MCF 10A (cell line): ENCODE measurements around the gene RIPK4. TPM values are rescaled to one million over a fixed set of nuclear protein-coding genes. Genes with fewer than 3 reads are reported as not detected.
"Not testable (repeated sequence)": the region's sequence is repeated elsewhere in the genome, so short reads cannot be mapped to it uniquely, and the experiment has no call there.

Experiments used
- BruUV-seq: library from RNA; stranded (reverse); fragments of 400-500 nt; replicated peaks from 2 replicates; lab custom pipeline; 2021; lab: Mats Ljungman, UMichigan
- CTCF ChIA-PET: fragments of 300-600 bp; sonication (Branson Sonifier 250); formaldehyde crosslinking; extraction: SDS; loops from one replicate; lab custom pipeline; 2021; ENCODE audit warnings: antibody characterized with exemption, inconsistent platforms; lab: Yijun Ruan, JAX
- POLR2A ChIA-PET: fragments of 300-600, 350-650 bp; sonication (Branson Sonifier 250); formaldehyde crosslinking; extraction: SDS; loops from one replicate; lab custom pipeline; 2020; ENCODE audit warnings: antibody characterized with exemption, inconsistent platforms; lab: Yijun Ruan, JAX
- DNase-seq: peaks from one replicate; pipeline ENCODE4 v3.0.0-alpha.2; 2018; ENCODE audit not compliant: unreplicated experiment
- H3K27ac Mint-ChIP-seq: one replicate; pipeline ENCODE4 v1.8.0; 2022; ENCODE audit warnings: mild to moderate bottlenecking, low read depth, mixed read lengths; ENCODE audit not compliant: unreplicated experiment
- H3K27me3 Mint-ChIP-seq: one replicate; pipeline ENCODE4 v1.8.0; 2022; ENCODE audit warnings: mixed read lengths; ENCODE audit not compliant: insufficient read depth, unreplicated experiment
- H3K36me3 Mint-ChIP-seq: one replicate; pipeline ENCODE4 v1.8.0; 2022; ENCODE audit warnings: mild to moderate bottlenecking, moderate library complexity, mixed read lengths; ENCODE audit not compliant: insufficient read depth, unreplicated experiment
- H3K4me1 Mint-ChIP-seq: one replicate; pipeline ENCODE4 v1.8.0; 2022; ENCODE audit warnings: mixed read lengths; ENCODE audit not compliant: insufficient read depth, unreplicated experiment
- H3K4me3 Mint-ChIP-seq: one replicate; pipeline ENCODE4 v1.8.0; 2022; ENCODE audit warnings: mild to moderate bottlenecking, moderate library complexity, mixed read lengths; ENCODE audit not compliant: unreplicated experiment
- H3K9me3 Mint-ChIP-seq: one replicate; pipeline ENCODE4 v1.8.0; 2022; ENCODE audit warnings: mixed read lengths; ENCODE audit not compliant: unreplicated experiment
- intact Hi-C: fragments of 100-400 bp; cut with micrococcal nuclease; formaldehyde crosslinking; loops from 2 replicates; pipeline ENCODE4 v1.14.1; 2022
- microRNA-seq: library from miRNA; unstranded; fragments of <30 nt; microRNA quantifications from one replicate; pipeline ENCODE4 v1.2.0, GENCODE V29; 2022
- total RNA-seq: library from RNA; stranded (reverse); gene quantifications from 2 replicates; pipeline ENCODE4 v1.2.3, GENCODE V29; 2022
- TF ChIP-seq, protein P1 (sequence below): fragments of 200-600 bp; IDR thresholded peaks from one replicate; pipeline ENCODE4 v1.8.0; 2022; ENCODE audit warnings: antibody characterized with exemption, mild to moderate bottlenecking; ENCODE audit not compliant: unreplicated experiment

The RIPK4 gene
- total RNA-seq, 1 experiment from 2014 or later: 22.3 TPM

DNA sequence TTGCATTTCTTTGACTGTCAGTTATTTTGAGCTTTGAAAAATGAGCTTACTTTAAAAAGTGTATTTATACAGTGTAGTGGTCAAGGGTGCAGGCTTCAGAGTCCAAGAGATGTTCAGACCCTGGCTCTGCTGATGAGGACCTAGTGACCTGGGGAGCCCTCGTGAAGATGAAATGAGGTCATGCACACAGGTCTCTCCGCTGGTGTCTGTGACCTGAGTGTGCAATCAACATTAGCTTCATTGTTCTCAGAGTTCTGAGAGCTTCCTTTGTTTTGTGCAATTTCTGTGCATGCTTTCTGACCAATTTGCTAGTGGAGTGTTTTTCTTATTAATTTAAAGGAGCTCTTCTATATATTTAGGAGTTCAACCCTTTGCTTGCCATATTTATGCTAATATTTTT, 71.3 kb downstream of the RIPK4 start:
- no TSS peak for BruUV-seq
- TF ChIP-seq, protein P1, sequence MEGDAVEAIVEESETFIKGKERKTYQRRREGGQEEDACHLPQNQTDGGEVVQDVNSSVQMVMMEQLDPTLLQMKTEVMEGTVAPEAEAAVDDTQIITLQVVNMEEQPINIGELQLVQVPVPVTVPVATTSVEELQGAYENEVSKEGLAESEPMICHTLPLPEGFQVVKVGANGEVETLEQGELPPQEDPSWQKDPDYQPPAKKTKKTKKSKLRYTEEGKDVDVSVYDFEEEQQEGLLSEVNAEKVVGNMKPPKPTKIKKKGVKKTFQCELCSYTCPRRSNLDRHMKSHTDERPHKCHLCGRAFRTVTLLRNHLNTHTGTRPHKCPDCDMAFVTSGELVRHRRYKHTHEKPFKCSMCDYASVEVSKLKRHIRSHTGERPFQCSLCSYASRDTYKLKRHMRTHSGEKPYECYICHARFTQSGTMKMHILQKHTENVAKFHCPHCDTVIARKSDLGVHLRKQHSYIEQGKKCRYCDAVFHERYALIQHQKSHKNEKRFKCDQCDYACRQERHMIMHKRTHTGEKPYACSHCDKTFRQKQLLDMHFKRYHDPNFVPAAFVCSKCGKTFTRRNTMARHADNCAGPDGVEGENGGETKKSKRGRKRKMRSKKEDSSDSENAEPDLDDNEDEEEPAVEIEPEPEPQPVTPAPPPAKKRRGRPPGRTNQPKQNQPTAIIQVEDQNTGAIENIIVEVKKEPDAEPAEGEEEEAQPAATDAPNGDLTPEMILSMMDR: no peak
- Mint-ChIP-seq H3K36me3 (no peaks in the 10 kb centered on the region), H3K27me3 (no peaks in the 10 kb centered on the region), H3K9me3 (peaks cover 10% of the 10 kb centered on the region), H3K27ac (no peak overlapping the region), H3K4me3 (no peak overlapping the region), H3K4me1 (no peaks in the 10 kb centered on the region)
- ChIA-PET POLR2A (interaction anchor here (1.0 to 1.1 kb wide), 2 partner anchors 10 to 13 kb away, joined by 4 read pairs; no protein-coding TSS in a partner anchor), CTCF (interaction anchor here (0.6 to 0.9 kb wide), 2 partner anchors 91 to 430 kb away, joined by 3 read pairs; no protein-coding TSS in a partner anchor)
- intact Hi-C loops: no loop called here
- no peak for DNase-seq

- intact Hi-C loops, H3K27me3 Mint-ChIP-seq: not testable (repeated sequence)
Measured at GRCh38 chr21:41694042-41694441, 72.8 kb downstream of the RIPK4 start.

DNA sequence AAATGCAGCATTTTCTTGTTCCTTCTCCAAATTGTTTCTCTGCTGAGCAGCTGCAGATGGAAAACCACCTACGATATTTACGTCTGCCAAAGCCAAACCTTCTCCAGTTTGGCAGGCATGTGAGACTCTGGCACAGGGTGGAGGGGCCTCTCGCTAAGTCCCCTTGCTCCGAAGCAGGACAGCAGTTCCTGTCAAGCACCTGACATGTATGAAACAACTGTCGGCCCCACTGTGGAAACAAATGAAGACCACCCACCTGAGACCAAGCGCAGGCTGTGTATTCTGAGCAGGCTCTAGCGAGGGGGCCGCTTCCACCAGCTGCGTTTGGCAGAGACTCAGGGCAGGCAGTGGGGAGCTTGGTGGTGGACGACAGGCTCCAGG, 74.7 kb downstream of the RIPK4 start:
- no TSS peak for BruUV-seq
- no peaks in the 10 kb centered on the region for H3K36me3 Mint-ChIP-seq

More at GRCh38 chr21:41694042-41694441, 72.8 kb downstream of the RIPK4 start:
- H3K4me3 Mint-ChIP-seq, H3K27ac Mint-ChIP-seq, H3K36me3 Mint-ChIP-seq, BruUV-seq, CTCF ChIA-PET, H3K9me3 Mint-ChIP-seq, POLR2A ChIA-PET, DNase-seq, H3K4me1 Mint-ChIP-seq: not testable (repeated sequence)

DNA sequence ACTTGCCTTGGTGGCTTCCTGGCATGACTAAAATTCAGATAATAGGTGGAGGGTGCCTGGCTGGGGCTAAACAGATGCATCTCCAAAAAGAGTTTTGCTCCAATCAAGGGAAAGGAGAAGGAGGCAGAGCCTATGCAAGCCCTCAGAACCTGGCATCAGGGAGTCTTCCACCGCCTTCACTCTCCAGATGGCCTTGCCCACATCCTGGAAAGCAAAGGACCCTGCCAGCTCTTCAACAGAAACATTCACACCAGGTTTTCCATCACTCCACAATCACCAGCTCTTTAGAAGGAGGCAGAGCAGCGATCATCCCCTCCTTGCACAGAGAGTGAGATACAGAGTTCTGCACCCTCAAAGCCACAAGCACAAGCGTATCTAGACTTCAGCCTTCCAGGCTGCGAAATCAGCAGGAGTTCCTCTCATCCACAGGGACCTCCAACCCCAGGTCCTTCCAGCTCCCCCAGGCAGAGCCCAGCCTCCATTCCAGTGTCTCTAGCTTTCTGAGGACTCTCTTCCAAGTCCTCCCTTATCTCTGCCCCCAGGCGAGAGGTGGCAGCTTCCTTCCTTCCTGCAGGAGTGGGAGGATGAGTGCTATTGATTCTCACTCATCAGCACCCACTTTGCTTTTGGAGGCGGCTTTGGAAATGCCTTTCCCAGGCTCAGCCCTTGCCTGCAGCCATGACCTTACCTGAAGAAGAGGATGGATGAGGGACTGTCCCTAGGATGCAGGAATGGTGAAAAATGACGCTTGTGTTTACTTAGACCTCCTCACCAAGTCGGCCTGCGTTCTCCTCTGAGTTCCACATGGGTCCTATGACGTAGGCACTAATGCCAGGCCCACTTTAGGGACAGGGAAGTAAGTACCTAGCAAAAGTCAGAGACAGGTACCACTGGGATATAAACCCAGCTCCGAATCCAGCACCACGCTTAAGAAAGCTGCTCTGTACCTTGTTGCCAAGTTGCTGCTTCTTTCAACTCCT, 75.4 kb downstream of the RIPK4 start:
- BruUV-seq: no TSS peak
- Mint-ChIP-seq H3K4me3 (no peak overlapping the region), H3K36me3 (no peaks in the 10 kb centered on the region)

More for the DNA sequence above, 74.7 kb downstream of the RIPK4 start:
- no peak for DNase-seq
- Mint-ChIP-seq H3K4me3 (no peak overlapping the region), H3K9me3 (peaks cover 10% of the 10 kb centered on the region), H3K27me3 (no peaks in the 10 kb centered on the region), H3K4me1 (peaks cover 11% of the 10 kb centered on the region), H3K27ac (no peak overlapping the region)
- intact Hi-C loops: no loop called here
- CTCF ChIA-PET: interaction anchor here (0.5 to 0.6 kb wide), 2 partner anchors 36 to 65 kb away, joined by 3 read pairs; no protein-coding TSS in a partner anchor
- POLR2A ChIA-PET: no interaction called here
- TF ChIP-seq, protein P1: no peak

More for the DNA sequence above, 75.4 kb downstream of the RIPK4 start:
- intact Hi-C loops: no loop called here
- no peak for DNase-seq
- ChIA-PET CTCF (interaction anchor here (0.5 to 0.6 kb wide), 2 partner anchors 37 to 64 kb away, joined by 3 read pairs; no protein-coding TSS in a partner anchor), POLR2A (no interaction called here)
- H3K27me3 Mint-ChIP-seq: no peaks in the 10 kb centered on the region
- no peak overlapping the region for H3K27ac Mint-ChIP-seq
- H3K9me3 Mint-ChIP-seq: peaks cover 10% of the 10 kb centered on the region
- H3K4me1 Mint-ChIP-seq: peaks cover 11% of the 10 kb centered on the region
- TF ChIP-seq, protein P1: no peak

Small RNA genes within 50 kb of the gene (microRNA-seq; reads per million reads assigned to microRNA genes)
- gene MIR6814: 0.53 reads per million

Other genes starting within 250 kb of the RIPK4 start
- 5.2 and 5.7 TPM in 2 replicates for gene PRDM15, start 112.3 kb upstream of the RIPK4 start, total RNA-seq
- gene C2CD2, start 187.0 kb upstream of the RIPK4 start, total RNA-seq: 25.0 and 25.1 TPM in 2 replicates
- 21.5 and 27.3 TPM in 2 replicates for gene ZBTB21, start 243.3 kb upstream of the RIPK4 start, total RNA-seq